MV-4-11 (cell line): Measurements from ENCODE around the gene FAM229B.

Experiments used
- DNase-seq: peaks from one replicate; lab custom pipeline; 2025; lab: John Stamatoyannopoulos, UW

The FAM229B gene

DNA sequence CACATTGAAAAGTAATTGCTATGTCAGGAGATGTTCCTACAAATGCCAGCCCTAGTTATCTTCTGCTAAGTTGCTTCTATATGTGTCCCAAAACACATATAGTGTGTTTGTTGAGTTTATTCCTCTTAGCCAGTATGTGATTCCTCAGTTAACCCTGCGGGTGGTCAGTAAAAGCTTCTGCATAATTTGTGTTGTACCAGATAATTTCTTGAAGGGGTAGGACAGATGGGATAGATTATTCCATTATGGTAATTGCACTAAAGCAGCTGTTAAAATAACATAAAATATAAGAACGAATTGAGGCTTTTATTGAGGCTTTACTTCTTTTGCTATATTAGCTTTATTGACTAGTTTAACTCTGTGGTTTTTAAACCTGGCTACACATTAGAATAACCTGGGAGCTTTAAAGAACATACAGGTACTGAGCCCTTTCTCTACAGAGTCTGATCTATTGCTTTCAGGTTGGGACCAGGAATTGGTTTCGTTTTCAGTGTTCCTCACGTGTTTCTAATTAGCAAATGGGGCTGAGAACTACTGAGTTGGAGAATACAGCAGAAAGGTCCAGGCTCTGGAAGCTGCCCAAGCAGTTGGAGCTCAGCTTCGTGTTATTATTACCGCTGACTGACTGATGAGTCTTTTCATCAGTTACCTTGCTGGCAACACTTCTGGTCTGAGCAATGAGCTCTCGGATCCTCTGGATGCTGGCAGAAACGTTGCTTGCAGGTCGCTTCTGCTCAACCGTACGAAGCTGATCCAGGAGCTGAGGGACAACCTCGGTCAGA is 56.9 kb downstream of the FAM229B start:
- no peak for DNase-seq

DNA sequence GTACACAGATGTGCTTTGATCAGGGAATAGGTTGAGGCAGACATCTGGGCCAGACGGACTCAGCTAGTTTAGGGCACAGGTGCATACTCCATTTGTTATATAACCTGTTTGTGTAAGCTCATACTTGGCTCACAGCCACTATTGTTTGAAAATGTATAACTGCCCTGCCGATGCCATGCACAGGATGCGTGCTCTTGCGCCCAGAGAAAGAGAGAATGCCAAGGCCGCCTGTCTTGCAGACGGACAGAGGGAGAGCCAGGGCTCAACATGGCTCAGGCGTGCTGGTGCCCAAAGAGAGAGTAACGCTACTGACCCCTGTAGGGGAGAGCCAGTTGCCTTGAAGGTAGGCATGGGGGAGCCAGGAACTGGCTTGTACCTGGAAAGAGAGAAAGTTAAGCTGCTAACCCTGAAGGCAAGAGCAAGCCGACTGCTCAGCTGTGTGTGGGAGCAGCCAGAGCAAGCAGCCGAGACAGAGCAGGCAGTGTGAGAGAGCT is 57.7 kb downstream of the FAM229B start:
- DNase-seq = no peak

DNA sequence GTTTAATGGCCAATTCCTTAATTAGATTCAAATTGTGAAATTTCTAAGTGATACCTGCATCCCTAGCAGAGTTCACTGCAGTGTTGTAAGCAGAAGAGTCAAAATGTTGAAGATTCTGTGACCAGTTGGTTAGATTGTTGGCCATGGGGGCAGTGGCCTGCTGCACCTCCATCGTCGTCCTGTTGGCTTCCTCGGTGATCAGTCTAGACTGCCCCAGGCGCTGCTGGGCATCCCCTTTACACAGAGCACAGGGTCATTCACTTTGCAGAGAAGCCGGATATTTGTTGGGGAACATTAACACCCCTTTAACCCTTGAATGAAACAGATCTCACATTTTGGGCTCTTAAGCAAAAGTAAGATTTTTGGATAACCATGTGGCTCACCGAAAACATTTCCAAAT is 60.7 kb downstream of the FAM229B start:
- DNase-seq = no peak

DNA sequence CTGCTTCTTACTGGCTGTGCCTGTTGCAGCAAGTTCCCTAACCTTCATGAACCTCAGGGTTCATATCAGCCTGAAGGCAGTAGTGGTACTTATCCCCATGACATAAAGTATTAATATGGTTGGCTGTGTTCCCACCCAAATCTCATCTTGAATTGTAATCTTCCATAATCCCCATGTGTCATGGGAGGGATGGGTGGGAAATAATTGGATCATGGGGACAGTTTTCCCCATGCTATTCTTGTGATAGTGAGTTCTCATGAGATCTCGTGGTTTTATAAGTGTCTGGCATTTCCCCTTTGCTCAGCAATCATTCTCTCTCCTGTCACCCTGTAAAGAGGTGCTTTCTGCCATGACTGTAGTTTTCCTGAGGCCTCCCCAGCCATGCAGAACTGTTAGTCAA is 61.8 kb downstream of the FAM229B start:
- DNase-seq = no peak

DNA sequence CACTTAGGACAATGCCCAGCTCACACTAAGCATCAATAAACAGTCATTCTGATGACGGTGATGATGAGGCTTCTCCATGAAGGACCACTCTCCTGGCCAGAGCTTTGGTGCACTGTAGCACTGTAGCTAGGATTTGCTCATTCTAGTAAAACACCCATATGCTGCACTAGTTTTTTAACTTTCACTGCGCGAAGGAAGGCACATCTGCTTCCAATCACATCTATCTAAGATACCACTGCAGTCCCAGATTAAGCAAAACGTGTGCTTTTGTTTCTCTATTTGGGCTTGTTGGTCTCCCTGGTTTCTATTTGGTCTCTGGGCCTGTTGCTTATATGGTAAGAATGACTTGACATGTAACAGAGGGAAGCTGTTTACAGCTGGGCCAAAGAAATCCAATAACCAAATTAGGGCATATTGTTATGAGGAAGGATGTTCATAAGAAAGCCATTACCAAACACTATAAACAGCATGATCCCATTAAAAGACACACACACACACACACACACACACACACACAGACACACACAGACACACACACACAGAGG is 62.4 kb downstream of the FAM229B start:
- no peak for DNase-seq

DNA sequence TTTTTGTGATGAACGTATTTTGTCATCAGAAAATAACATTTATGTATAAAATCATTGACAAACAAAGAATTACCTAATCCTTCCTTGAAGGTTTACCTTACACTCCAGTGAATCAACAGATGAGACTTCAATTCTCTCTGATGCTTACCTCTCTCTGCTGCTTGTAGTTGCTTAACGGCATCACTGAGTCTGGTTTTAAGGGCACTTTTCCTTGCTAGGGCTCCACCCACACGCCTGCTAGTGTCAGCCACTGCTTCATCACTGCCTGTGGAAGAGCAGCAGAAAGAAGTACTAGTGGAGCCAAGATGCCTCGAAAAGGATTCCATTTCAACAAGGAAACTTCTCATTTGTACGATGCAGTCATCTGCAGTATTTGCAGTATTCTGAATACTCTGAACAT is 63.0 kb downstream of the FAM229B start:
- no peak for DNase-seq
